HEK293 (cell line): ENCODE data around the gene ISG15.
A peak's percentile ranks its signal among the peaks of the same experiment; 100 is the strongest.

Experiments used
- BCL11B ChIP-seq: fragments of 450-650 bp; formaldehyde crosslinking; IDR thresholded peaks from 2 replicates; pipeline ENCODE4 v1.5.1; 2016; ENCODE audit warnings: low read depth, missing biosample characterization, missing genetic modification characterization
- EGR2 ChIP-seq: fragments of 450-650 bp; formaldehyde crosslinking; IDR thresholded peaks from 2 replicates; pipeline ENCODE4 v1.5.1; 2016; ENCODE audit warnings: low read depth, missing biosample characterization, missing genetic modification characterization
- GFI1B ChIP-seq: fragments of 450-650 bp; formaldehyde crosslinking; IDR thresholded peaks from 2 replicates; pipeline ENCODE4 v1.5.1; 2016; ENCODE audit warnings: missing biosample characterization, missing genetic modification characterization
- GLIS1 ChIP-seq: fragments of 450-650 bp; formaldehyde crosslinking; IDR thresholded peaks from 2 replicates; pipeline ENCODE4 v1.5.1; 2016; ENCODE audit warnings: missing biosample characterization, missing genetic modification characterization
- KLF1 ChIP-seq: fragments of 450-650 bp; formaldehyde crosslinking; IDR thresholded peaks from 2 replicates; pipeline ENCODE4 v1.5.1; 2016; ENCODE audit warnings: missing biosample characterization, missing genetic modification characterization
- KLF16 ChIP-seq: fragments of 450-650 bp; formaldehyde crosslinking; IDR thresholded peaks from 2 replicates; pipeline ENCODE4 v1.5.1; 2017; ENCODE audit warnings: missing biosample characterization, missing genetic modification characterization
- KLF7 ChIP-seq: fragments of 450-650 bp; formaldehyde crosslinking; IDR thresholded peaks from 2 replicates; pipeline ENCODE4 v1.5.1; 2016; ENCODE audit warnings: missing biosample characterization, missing genetic modification characterization, borderline replicate concordance
- ZBTB20 ChIP-seq: fragments of 450-650 bp; formaldehyde crosslinking; IDR thresholded peaks from 2 replicates; pipeline ENCODE4 v1.5.1; 2016; ENCODE audit warnings: missing biosample characterization, missing genetic modification characterization
- ZBTB8A ChIP-seq: fragments of 450-650 bp; formaldehyde crosslinking; IDR thresholded peaks from 2 replicates; pipeline ENCODE4 v1.5.1; 2016; ENCODE audit warnings: missing biosample characterization, missing genetic modification characterization
- ZEB2 ChIP-seq: fragments of 450-650 bp; formaldehyde crosslinking; IDR thresholded peaks from 2 replicates; pipeline ENCODE4 v1.5.1; 2016; ENCODE audit warnings: missing biosample characterization, missing genetic modification characterization
- ZFP37 ChIP-seq: fragments of 450-650 bp; formaldehyde crosslinking; IDR thresholded peaks from 2 replicates; pipeline ENCODE4 v1.5.1; 2016; ENCODE audit warnings: missing biosample characterization, missing genetic modification characterization
- ZFP41 ChIP-seq: fragments of 450-650 bp; formaldehyde crosslinking; IDR thresholded peaks from 2 replicates; pipeline ENCODE4 v1.5.1; 2016; ENCODE audit warnings: missing biosample characterization, missing genetic modification characterization, borderline replicate concordance
- ZNF112 ChIP-seq: fragments of 450-650 bp; formaldehyde crosslinking; IDR thresholded peaks from 2 replicates; pipeline ENCODE4 v1.5.0; 2017; ENCODE audit warnings: missing biosample characterization, missing genetic modification characterization
- ZNF132 ChIP-seq: fragments of 450-650 bp; formaldehyde crosslinking; IDR thresholded peaks from 2 replicates; pipeline ENCODE4 v1.5.1; 2017; ENCODE audit warnings: missing biosample characterization, missing genetic modification characterization, borderline replicate concordance
- ZNF16 ChIP-seq: fragments of 450-650 bp; formaldehyde crosslinking; IDR thresholded peaks from 2 replicates; pipeline ENCODE4 v1.5.1; 2016; ENCODE audit warnings: low read depth, missing biosample characterization, missing genetic modification characterization
- ZNF2 ChIP-seq: fragments of 450-650 bp; formaldehyde crosslinking; IDR thresholded peaks from 2 replicates; pipeline ENCODE4 v1.5.1; 2016; ENCODE audit warnings: missing biosample characterization, missing genetic modification characterization
- ZNF202 ChIP-seq: fragments of 450-650 bp; formaldehyde crosslinking; IDR thresholded peaks from 2 replicates; pipeline ENCODE4 v1.5.1; 2016; ENCODE audit warnings: missing biosample characterization, missing genetic modification characterization, borderline replicate concordance
- ZNF239 ChIP-seq: fragments of 450-650 bp; formaldehyde crosslinking; IDR thresholded peaks from 2 replicates; pipeline ENCODE4 v1.5.1; 2016; ENCODE audit warnings: missing biosample characterization, missing genetic modification characterization
- ZNF292 ChIP-seq: fragments of 450-650 bp; formaldehyde crosslinking; IDR thresholded peaks from 2 replicates; pipeline ENCODE4 v1.5.1; 2016; ENCODE audit warnings: low read depth, missing biosample characterization, missing genetic modification characterization, borderline replicate concordance
- ZNF302 ChIP-seq: fragments of 450-650 bp; formaldehyde crosslinking; IDR thresholded peaks from 2 replicates; pipeline ENCODE4 v1.5.1; 2016; ENCODE audit warnings: missing biosample characterization, missing genetic modification characterization, low read depth
- ZNF311 ChIP-seq: fragments of 450-650 bp; formaldehyde crosslinking; IDR thresholded peaks from 2 replicates; pipeline ENCODE4 v1.5.1; 2017; ENCODE audit warnings: missing biosample characterization, missing genetic modification characterization, borderline replicate concordance
- ZNF394 ChIP-seq: fragments of 450-650 bp; formaldehyde crosslinking; IDR thresholded peaks from 2 replicates; pipeline ENCODE4 v1.5.1; 2016; ENCODE audit warnings: missing biosample characterization, missing genetic modification characterization, mild to moderate bottlenecking, moderate library complexity, borderline replicate concordance
- ZNF404 ChIP-seq: fragments of 450-650 bp; formaldehyde crosslinking; IDR thresholded peaks from 2 replicates; pipeline ENCODE4 v1.5.1; 2017; ENCODE audit warnings: missing biosample characterization, missing genetic modification characterization
- ZNF423 ChIP-seq: fragments of 450-650 bp; formaldehyde crosslinking; IDR thresholded peaks from 2 replicates; pipeline ENCODE4 v1.5.1; 2016; ENCODE audit warnings: missing biosample characterization, missing genetic modification characterization
- ZNF433 ChIP-seq: fragments of 450-650 bp; formaldehyde crosslinking; IDR thresholded peaks from 2 replicates; pipeline ENCODE4 v1.5.1; 2016; ENCODE audit warnings: missing biosample characterization, missing genetic modification characterization, low read depth
- ZNF549 ChIP-seq: fragments of 450-650 bp; IDR thresholded peaks from 2 replicates; pipeline ENCODE4 v1.5.1; 2018; ENCODE audit warnings: missing biosample characterization, missing genetic modification characterization, mild to moderate bottlenecking, inconsistent platforms, moderate library complexity
- ZNF596 ChIP-seq: fragments of 450-650 bp; IDR thresholded peaks from 2 replicates; pipeline ENCODE4 v1.5.0; 2018; ENCODE audit warnings: missing biosample characterization, mild to moderate bottlenecking, missing genetic modification characterization, moderate library complexity
- ZNF626 ChIP-seq: fragments of 450-650 bp; sonication (Bioruptor Pico); formaldehyde crosslinking; IDR thresholded peaks from 2 replicates; pipeline ENCODE4 v1.5.1; 2018; ENCODE audit warnings: missing biosample characterization, missing genetic modification characterization, inconsistent platforms
- ZNF629 ChIP-seq: fragments of 450-650 bp; formaldehyde crosslinking; IDR thresholded peaks from 2 replicates; pipeline ENCODE4 v1.5.1; 2017; ENCODE audit warnings: missing biosample characterization, missing genetic modification characterization
- ZNF654 ChIP-seq: fragments of 450-650 bp; formaldehyde crosslinking; IDR thresholded peaks from 2 replicates; pipeline ENCODE4 v1.5.1; 2016; ENCODE audit warnings: low read depth, missing biosample characterization, missing genetic modification characterization
- ZNF677 ChIP-seq: fragments of 450-650 bp; IDR thresholded peaks from 2 replicates; pipeline ENCODE4 v1.5.0; 2018; ENCODE audit warnings: missing biosample characterization, mild to moderate bottlenecking, missing genetic modification characterization, moderate library complexity
- ZSCAN16 ChIP-seq: fragments of 450-650 bp; formaldehyde crosslinking; IDR thresholded peaks from 2 replicates; pipeline ENCODE4 v1.5.1; 2016; ENCODE audit warnings: missing biosample characterization, missing genetic modification characterization
- TF ChIP-seq, protein P1 (sequence below): fragments of 450-650 bp; formaldehyde crosslinking; IDR thresholded peaks from 2 replicates; pipeline ENCODE4 v1.5.1; 2017; ENCODE audit warnings: missing biosample characterization, missing genetic modification characterization
- TF ChIP-seq, protein P2 (sequence below): fragments of 450-650 bp; formaldehyde crosslinking; IDR thresholded peaks from 2 replicates; pipeline ENCODE4 v1.5.1; 2016; ENCODE audit warnings: missing biosample characterization, missing genetic modification characterization
- TF ChIP-seq, protein P3 (sequence below): fragments of 450-650 bp; IDR thresholded peaks from 2 replicates; pipeline ENCODE4 v1.5.1; 2018; ENCODE audit warnings: missing biosample characterization, mild to moderate bottlenecking, missing genetic modification characterization
- TF ChIP-seq, protein P4 (sequence below): fragments of 450-650 bp; formaldehyde crosslinking; IDR thresholded peaks from 2 replicates; pipeline ENCODE4 v1.5.1; 2016; ENCODE audit warnings: missing biosample characterization, missing genetic modification characterization

The ISG15 gene

DNA sequence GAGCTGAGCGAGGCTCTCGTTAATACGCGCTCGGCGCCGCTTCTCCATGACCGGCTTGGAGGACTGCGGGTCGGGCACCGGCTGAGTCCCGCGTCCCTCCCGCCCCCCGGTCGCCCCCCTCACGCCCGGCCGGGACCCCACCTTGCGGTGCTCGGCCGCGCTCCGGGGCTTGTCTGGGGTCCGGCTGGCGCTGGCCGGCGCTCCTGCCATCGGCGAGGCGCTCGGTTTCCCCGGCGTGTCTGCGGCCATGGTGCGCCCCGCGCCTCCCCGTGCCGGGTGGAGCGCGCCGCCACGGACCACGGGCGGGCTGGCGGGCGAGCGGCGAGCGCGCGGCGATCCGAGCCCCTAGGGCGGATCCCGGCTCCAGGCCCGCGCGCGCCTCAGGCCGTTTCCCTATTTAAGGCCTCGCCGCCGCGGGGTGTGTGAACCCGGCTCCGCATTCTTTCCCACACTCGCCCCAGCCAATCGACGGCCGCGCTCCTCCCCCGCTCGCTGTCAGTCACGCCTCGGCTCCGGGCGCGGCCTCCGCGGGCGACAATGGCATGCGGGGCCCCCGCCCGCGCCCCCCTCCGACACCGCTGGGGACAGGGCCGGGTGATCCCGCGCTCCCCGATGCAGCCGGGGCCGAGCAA, 13.5 kb upstream of the ISG15 start, which contains the start of gene HES4 (continued):
- TF ChIP-seq ZNF311 (tag by site-specific recombination): no peak
- TF ChIP-seq GFI1B: no peak
- no peak for TF ChIP-seq ZNF394 (tag by site-specific recombination)
- TF ChIP-seq ZNF302: no peak
- TF ChIP-seq ZNF677 (tag by site-specific recombination): peak; percentile 29; the same call in 1 of the 2 replicates
- TF ChIP-seq, protein P1, sequence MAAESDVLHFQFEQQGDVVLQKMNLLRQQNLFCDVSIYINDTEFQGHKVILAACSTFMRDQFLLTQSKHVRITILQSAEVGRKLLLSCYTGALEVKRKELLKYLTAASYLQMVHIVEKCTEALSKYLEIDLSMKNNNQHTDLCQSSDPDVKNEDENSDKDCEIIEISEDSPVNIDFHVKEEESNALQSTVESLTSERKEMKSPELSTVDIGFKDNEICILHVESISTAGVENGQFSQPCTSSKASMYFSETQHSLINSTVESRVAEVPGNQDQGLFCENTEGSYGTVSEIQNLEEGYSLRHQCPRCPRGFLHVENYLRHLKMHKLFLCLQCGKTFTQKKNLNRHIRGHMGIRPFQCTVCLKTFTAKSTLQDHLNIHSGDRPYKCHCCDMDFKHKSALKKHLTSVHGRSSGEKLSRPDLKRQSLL (tag by site-specific recombination): peak; percentile 58
- no peak for TF ChIP-seq ZNF132 (tag by site-specific recombination)
- TF ChIP-seq ZNF2 (tag by site-specific recombination): no peak
- TF ChIP-seq ZNF202 (tag by site-specific recombination): no peak
- TF ChIP-seq ZSCAN16: no peak
- no peak for TF ChIP-seq ZNF16
- no peak for TF ChIP-seq ZFP41 (tag by site-specific recombination)
- TF ChIP-seq ZNF626 (tag by site-specific recombination): no peak
- TF ChIP-seq ZBTB8A (tag by site-specific recombination): peak; percentile 84
- no peak for TF ChIP-seq KLF16
- TF ChIP-seq GLIS1 (tag by site-specific recombination): peak; percentile 75
- no peak for TF ChIP-seq ZNF404 (tag by site-specific recombination)
- TF ChIP-seq, protein P2, sequence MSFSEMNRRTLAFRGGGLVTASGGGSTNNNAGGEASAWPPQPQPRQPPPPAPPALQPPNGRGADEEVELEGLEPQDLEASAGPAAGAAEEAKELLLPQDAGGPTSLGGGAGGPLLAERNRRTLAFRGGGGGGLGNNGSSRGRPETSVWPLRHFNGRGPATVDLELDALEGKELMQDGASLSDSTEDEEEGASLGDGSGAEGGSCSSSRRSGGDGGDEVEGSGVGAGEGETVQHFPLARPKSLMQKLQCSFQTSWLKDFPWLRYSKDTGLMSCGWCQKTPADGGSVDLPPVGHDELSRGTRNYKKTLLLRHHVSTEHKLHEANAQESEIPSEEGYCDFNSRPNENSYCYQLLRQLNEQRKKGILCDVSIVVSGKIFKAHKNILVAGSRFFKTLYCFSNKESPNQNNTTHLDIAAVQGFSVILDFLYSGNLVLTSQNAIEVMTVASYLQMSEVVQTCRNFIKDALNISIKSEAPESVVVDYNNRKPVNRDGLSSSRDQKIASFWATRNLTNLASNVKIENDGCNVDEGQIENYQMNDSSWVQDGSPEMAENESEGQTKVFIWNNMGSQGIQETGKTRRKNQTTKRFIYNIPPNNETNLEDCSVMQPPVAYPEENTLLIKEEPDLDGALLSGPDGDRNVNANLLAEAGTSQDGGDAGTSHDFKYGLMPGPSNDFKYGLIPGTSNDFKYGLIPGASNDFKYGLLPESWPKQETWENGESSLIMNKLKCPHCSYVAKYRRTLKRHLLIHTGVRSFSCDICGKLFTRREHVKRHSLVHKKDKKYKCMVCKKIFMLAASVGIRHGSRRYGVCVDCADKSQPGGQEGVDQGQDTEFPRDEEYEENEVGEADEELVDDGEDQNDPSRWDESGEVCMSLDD: no peak
- TF ChIP-seq ZNF654 (tag by site-specific recombination): no peak
- no peak for TF ChIP-seq ZNF239 (tag by site-specific recombination)
- no peak for TF ChIP-seq ZEB2 (tag by site-specific recombination)
- TF ChIP-seq ZNF596 (tag by site-specific recombination): no peak
- TF ChIP-seq BCL11B (tag by site-specific recombination): no peak
- no peak for TF ChIP-seq ZNF292 (tag by site-specific recombination)
- peak; percentile 61; the same call in 1 of the 2 replicates for TF ChIP-seq KLF7 (tag by site-specific recombination)
- TF ChIP-seq, protein P3, sequence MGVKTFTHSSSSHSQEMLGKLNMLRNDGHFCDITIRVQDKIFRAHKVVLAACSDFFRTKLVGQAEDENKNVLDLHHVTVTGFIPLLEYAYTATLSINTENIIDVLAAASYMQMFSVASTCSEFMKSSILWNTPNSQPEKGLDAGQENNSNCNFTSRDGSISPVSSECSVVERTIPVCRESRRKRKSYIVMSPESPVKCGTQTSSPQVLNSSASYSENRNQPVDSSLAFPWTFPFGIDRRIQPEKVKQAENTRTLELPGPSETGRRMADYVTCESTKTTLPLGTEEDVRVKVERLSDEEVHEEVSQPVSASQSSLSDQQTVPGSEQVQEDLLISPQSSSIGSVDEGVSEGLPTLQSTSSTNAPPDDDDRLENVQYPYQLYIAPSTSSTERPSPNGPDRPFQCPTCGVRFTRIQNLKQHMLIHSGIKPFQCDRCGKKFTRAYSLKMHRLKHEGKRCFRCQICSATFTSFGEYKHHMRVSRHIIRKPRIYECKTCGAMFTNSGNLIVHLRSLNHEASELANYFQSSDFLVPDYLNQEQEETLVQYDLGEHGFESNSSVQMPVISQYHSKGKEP (tag by site-specific recombination): peak; percentile 32
- no peak for TF ChIP-seq ZNF112 (tag by site-specific recombination)
- no peak for TF ChIP-seq ZNF433 (tag by site-specific recombination)
- peak; percentile 65 for TF ChIP-seq KLF1
- no peak; the same call in 1 of the 2 replicates for TF ChIP-seq ZBTB20 (tag by site-specific recombination)
- TF ChIP-seq ZNF423: no peak
- TF ChIP-seq, protein P4, sequence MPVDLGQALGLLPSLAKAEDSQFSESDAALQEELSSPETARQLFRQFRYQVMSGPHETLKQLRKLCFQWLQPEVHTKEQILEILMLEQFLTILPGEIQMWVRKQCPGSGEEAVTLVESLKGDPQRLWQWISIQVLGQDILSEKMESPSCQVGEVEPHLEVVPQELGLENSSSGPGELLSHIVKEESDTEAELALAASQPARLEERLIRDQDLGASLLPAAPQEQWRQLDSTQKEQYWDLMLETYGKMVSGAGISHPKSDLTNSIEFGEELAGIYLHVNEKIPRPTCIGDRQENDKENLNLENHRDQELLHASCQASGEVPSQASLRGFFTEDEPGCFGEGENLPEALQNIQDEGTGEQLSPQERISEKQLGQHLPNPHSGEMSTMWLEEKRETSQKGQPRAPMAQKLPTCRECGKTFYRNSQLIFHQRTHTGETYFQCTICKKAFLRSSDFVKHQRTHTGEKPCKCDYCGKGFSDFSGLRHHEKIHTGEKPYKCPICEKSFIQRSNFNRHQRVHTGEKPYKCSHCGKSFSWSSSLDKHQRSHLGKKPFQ: peak; percentile 96
- no peak for TF ChIP-seq ZFP37 (tag by site-specific recombination)
- no peak for TF ChIP-seq ZNF549 (tag by site-specific recombination)
- TF ChIP-seq ZNF629 (tag by site-specific recombination): no peak
- TF ChIP-seq EGR2 (tag by site-specific recombination): peak; percentile 74
